ENCODE measurements around the gene CEMP1.

DNA sequence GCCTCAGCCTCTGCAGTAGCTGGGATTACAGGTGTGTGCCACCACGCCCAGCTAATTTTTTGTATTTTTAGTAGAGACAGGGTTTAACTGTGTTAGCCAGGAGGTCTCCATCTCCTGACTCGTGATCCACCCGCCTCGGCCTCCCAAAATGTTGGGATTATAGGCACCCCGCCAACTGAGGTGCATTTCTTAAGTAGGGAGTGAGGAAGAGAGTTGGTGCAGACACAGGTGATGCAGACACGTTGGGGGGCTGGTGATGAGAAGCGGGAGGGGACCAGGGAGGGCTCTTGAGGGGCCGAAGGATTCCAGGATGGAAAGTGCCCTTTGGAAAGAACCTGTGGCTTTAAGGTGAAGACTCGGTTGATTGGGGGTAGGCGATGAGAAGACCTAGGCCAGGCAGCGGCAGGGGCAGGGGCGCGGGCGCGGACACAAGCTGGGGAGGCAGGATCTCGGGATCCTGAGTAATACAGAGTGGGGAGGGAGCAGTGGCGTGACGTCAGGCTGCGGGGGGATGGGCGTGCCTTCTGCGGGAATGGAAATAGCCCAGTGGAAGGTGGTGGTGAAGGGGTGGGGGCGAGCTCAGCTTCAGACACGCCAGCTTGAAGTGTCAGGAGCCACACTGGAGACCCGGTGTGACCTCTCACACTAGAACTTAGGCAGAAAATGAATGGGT is 19.9 kb downstream of the CEMP1 start:
- TF ChIP-seq, protein P1, sequence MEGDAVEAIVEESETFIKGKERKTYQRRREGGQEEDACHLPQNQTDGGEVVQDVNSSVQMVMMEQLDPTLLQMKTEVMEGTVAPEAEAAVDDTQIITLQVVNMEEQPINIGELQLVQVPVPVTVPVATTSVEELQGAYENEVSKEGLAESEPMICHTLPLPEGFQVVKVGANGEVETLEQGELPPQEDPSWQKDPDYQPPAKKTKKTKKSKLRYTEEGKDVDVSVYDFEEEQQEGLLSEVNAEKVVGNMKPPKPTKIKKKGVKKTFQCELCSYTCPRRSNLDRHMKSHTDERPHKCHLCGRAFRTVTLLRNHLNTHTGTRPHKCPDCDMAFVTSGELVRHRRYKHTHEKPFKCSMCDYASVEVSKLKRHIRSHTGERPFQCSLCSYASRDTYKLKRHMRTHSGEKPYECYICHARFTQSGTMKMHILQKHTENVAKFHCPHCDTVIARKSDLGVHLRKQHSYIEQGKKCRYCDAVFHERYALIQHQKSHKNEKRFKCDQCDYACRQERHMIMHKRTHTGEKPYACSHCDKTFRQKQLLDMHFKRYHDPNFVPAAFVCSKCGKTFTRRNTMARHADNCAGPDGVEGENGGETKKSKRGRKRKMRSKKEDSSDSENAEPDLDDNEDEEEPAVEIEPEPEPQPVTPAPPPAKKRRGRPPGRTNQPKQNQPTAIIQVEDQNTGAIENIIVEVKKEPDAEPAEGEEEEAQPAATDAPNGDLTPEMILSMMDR (IDR thresholded peaks at IDR 0.05): no peak
- no peak for TF ChIP-seq POLR2A (IDR thresholded peaks at IDR 0.05)
- no peak for TF ChIP-seq POLR2AphosphoS5 (IDR thresholded peaks at IDR 0.05)
- TF ChIP-seq EP300 (IDR thresholded peaks at IDR 0.05): no peak

Measured in suprapubic skin (tissue), 4 donors.